ENCODE results near the gene B3GNT3. TPM values are rescaled to one million over a fixed set of nuclear protein-coding genes. Genes with fewer than 3 reads are reported as not detected.

The B3GNT3 gene
- total RNA-seq, 2 donors from 2014 or later, result 0.18 TPM; not detected in 1

GRCh38 chr19:17847538-17848366 is 52.8 kb downstream of the B3GNT3 start, which contains the start of gene JAK3:
Gene JAK3, minus strand, starts transcription at chr19:17847982. Its CDS starts 3,565 bp downstream, at chr19:17844417.
- intact Hi-C loops (cut with DNase I), result no loop called here
- peak; percentile 81 for DNase-seq
- peak; percentile 70 to 77 for ATAC-seq

GRCh38 chr19:17848595-17849292 is 53.8 kb downstream of the B3GNT3 start:
- no peak for DNase-seq
- no peak for ATAC-seq
- intact Hi-C loops (cut with DNase I), result no loop called here

GRCh38 chr19:17854061-17854460 is 59.1 kb downstream of the B3GNT3 start:
- no peak for DNase-seq
- intact Hi-C loops (cut with DNase I), result loop anchor here in 1 of 2 donors (10.0 kb wide), 2 partner anchors 69 to 399 kb away; no protein-coding TSS in a partner anchor
- ATAC-seq, result no peak

- DNase-seq, result peak; percentile 87
- intact Hi-C loops (cut with DNase I), result loop anchor here in 1 of 2 donors (5.0 to 10.0 kb wide), 3 partner anchors 71 to 508 kb away; no protein-coding TSS in a partner anchor
- ATAC-seq, result peak; percentile 29 to 37
Observed at GRCh38 chr19:17855280-17856152, 60.6 kb downstream of the B3GNT3 start.

- peak; percentile 97 to 98 for ATAC-seq
- intact Hi-C loops (cut with DNase I), result loop anchor here in 1 of 2 donors (2.0 to 10.0 kb wide), 4 partner anchors 73 to 512 kb away; partner anchors contain the start of gene CCDC124
- DNase-seq, result peak; percentile 99
Observed at GRCh38 chr19:17859533-17860330, 64.8 kb downstream of the B3GNT3 start, which contains the start of gene RPL18A. Gene RPL18A, plus strand, starts transcription at chr19:17859910. Its CDS starts 47 bp downstream, at chr19:17859957.

GRCh38 chr19:17860331-17860992 is 65.5 kb downstream of the B3GNT3 start:
- intact Hi-C loops (cut with DNase I), result no loop called here
- ATAC-seq (no peak), DNase-seq (no peak)

- intact Hi-C loops (cut with DNase I), result no loop called here
- no peak for DNase-seq
- ATAC-seq, result no peak
Observed at GRCh38 chr19:17860993-17861360, 66.0 kb downstream of the B3GNT3 start.

GRCh38 chr19:17861542-17862402 is 66.8 kb downstream of the B3GNT3 start:
- intact Hi-C loops (cut with DNase I), result no loop called here
- ATAC-seq (no peak), DNase-seq (no peak)

GRCh38 chr19:17862711-17863519 is 68.0 kb downstream of the B3GNT3 start:
- intact Hi-C loops (cut with DNase I), result no loop called here
- ATAC-seq, result no peak

More at GRCh38 chr19:17862711-17863519, 68.0 kb downstream of the B3GNT3 start:
- no peak for DNase-seq

Other genes starting within 250 kb of the B3GNT3 start
- 10 to 100 TPM; 47.7 to 54.8 TPM for gene COLGALT1, start 239.5 kb upstream of the B3GNT3 start, total RNA-seq
- gene UNC13A, start 106.8 kb upstream of the B3GNT3 start, total RNA-seq, result under 1 TPM; 0.03 to 0.16 TPM
- gene MAP1S, start 75.7 kb upstream of the B3GNT3 start, total RNA-seq, result 10 to 100 TPM; 33.6 to 40.8 TPM
- 1 to 10 TPM; 1.5 to 1.8 TPM for gene FCHO1, start 43.7 kb upstream of the B3GNT3 start, total RNA-seq
- not detected for gene INSL3, start 26.4 kb downstream of the B3GNT3 start, total RNA-seq
- 1 to 10 TPM; 4.2 to 7.0 TPM for gene JAK3, start 52.8 kb downstream of the B3GNT3 start, total RNA-seq
- gene RPL18A, start 64.8 kb downstream of the B3GNT3 start, total RNA-seq, result 1,000 to 10,000 TPM; 1,009 to 1,051 TPM
- not detected for gene SLC5A5, start 76.8 kb downstream of the B3GNT3 start, total RNA-seq
- 10 to 100 TPM; 74.5 to 86.8 TPM for gene CCDC124, start 137.9 kb downstream of the B3GNT3 start, total RNA-seq
- gene KCNN1, start 172.0 kb downstream of the B3GNT3 start, total RNA-seq, result 1 to 10 TPM; 1.7 to 1.8 TPM
- 10 to 100 TPM; 14.8 to 21.6 TPM for gene ARRDC2, start 213.0 kb downstream of the B3GNT3 start, total RNA-seq

Data from left cardiac atrium (tissue), 4 donors.